ENCODE results near the gene SNX9.

Gene SNX9

GRCh38 chr6:157814883-157815282, 8.2 kb upstream of the SNX9 start:
- H3K27me3 ChIP-seq (ENCODE audit: control insufficient read depth, insufficient read depth, low read length) = no peaks in the 10 kb centered on the region
- no peaks in the 10 kb centered on the region for H3K36me3 ChIP-seq (ENCODE audit: control insufficient read depth, insufficient read depth, low read length)
- H3K4me1 ChIP-seq (ENCODE audit: control insufficient read depth, insufficient read depth, low read length) = no peaks in the 10 kb centered on the region
- H3K4me3 ChIP-seq (ENCODE audit: low read length) = no peak overlapping the region
- no peak overlapping the region for H3K27ac ChIP-seq (ENCODE audit: low read length)
- DNase-seq (ENCODE audit: low read depth, low spot score) = no peak
- no CpG with 5 or more reads among the region's 4 CpGs for WGBS (ENCODE audit: insufficient coverage, insufficient read length)
- no peaks in the 10 kb centered on the region for H3K9me3 ChIP-seq (ENCODE audit: control insufficient read depth, insufficient read depth, low read length)

- Histone ChIP-seq H3K9me3 (ENCODE audit: control insufficient read depth, insufficient read depth, low read length) (no peaks in the 10 kb centered on the region), H3K4me1 (ENCODE audit: control insufficient read depth, insufficient read depth, low read length) (no peaks in the 10 kb centered on the region), H3K27me3 (ENCODE audit: control insufficient read depth, insufficient read depth, low read length) (no peaks in the 10 kb centered on the region), H3K36me3 (ENCODE audit: control insufficient read depth, insufficient read depth, low read length) (no peaks in the 10 kb centered on the region), H3K4me3 (ENCODE audit: low read length) (no peak overlapping the region), H3K27ac (ENCODE audit: low read length) (no peak overlapping the region)
- WGBS (ENCODE audit: insufficient coverage, insufficient read length) = no CpG with 5 or more reads among the region's 6 CpGs
- DNase-seq (ENCODE audit: low read depth, low spot score) = no peak
Observed at GRCh38 chr6:157821342-157822033, 1.6 kb upstream of the SNX9 start.

- no CpG with 5 or more reads among the region's 53 CpGs for WGBS (ENCODE audit: insufficient coverage, insufficient read length)
- Histone ChIP-seq H3K27me3 (ENCODE audit: control insufficient read depth, insufficient read depth, low read length) (no peaks in the 10 kb centered on the region), H3K27ac (ENCODE audit: low read length) (no peak overlapping the region), H3K9me3 (ENCODE audit: control insufficient read depth, insufficient read depth, low read length) (no peaks in the 10 kb centered on the region), H3K36me3 (ENCODE audit: control insufficient read depth, insufficient read depth, low read length) (no peaks in the 10 kb centered on the region), H3K4me3 (ENCODE audit: low read length) (peak overlapping the region; percentile 94), H3K4me1 (ENCODE audit: control insufficient read depth, insufficient read depth, low read length) (no peaks in the 10 kb centered on the region)
- DNase-seq (ENCODE audit: low read depth, low spot score) = no peak
Observed at GRCh38 chr6:157822245-157823000, 623 bp upstream of the SNX9 start.

- WGBS (ENCODE audit: insufficient coverage, insufficient read length) = no CpG with 5 or more reads among the region's 74 CpGs
- Histone ChIP-seq H3K27ac (ENCODE audit: low read length) (no peak overlapping the region), H3K4me1 (ENCODE audit: control insufficient read depth, insufficient read depth, low read length) (no peaks in the 10 kb centered on the region), H3K27me3 (ENCODE audit: control insufficient read depth, insufficient read depth, low read length) (no peaks in the 10 kb centered on the region), H3K4me3 (ENCODE audit: low read length) (peak overlapping the region; percentile 94), H3K9me3 (ENCODE audit: control insufficient read depth, insufficient read depth, low read length) (no peaks in the 10 kb centered on the region), H3K36me3 (ENCODE audit: control insufficient read depth, insufficient read depth, low read length) (no peaks in the 10 kb centered on the region)
- no peak for DNase-seq (ENCODE audit: low read depth, low spot score)
Observed at GRCh38 chr6:157823528-157824370, 703 bp downstream of the SNX9 start.

- Histone ChIP-seq H3K27ac (ENCODE audit: low read length) (no peak overlapping the region), H3K4me3 (ENCODE audit: low read length) (no peak overlapping the region), H3K36me3 (ENCODE audit: control insufficient read depth, insufficient read depth, low read length) (no peaks in the 10 kb centered on the region), H3K9me3 (ENCODE audit: control insufficient read depth, insufficient read depth, low read length) (no peaks in the 10 kb centered on the region), H3K4me1 (ENCODE audit: control insufficient read depth, insufficient read depth, low read length) (peaks cover 1% of the 10 kb centered on the region; the same call in 1 of the 2 replicates), H3K27me3 (ENCODE audit: control insufficient read depth, insufficient read depth, low read length) (no peaks in the 10 kb centered on the region)
- no CpG with 5 or more reads among the region's 10 CpGs for WGBS (ENCODE audit: insufficient coverage, insufficient read length)
- no peak for DNase-seq (ENCODE audit: low read depth, low spot score)
Observed at GRCh38 chr6:157825243-157825904, 2.3 kb downstream of the SNX9 start.

GRCh38 chr6:157830354-157831017, 7.4 kb downstream of the SNX9 start:
- H3K4me3 ChIP-seq (ENCODE audit: low read length) = no peak overlapping the region
- no peak overlapping the region for H3K27ac ChIP-seq (ENCODE audit: low read length)
- DNase-seq (ENCODE audit: low read depth, low spot score) = no peak
- no peaks in the 10 kb centered on the region for H3K36me3 ChIP-seq (ENCODE audit: control insufficient read depth, insufficient read depth, low read length)
- H3K27me3 ChIP-seq (ENCODE audit: control insufficient read depth, insufficient read depth, low read length) = no peaks in the 10 kb centered on the region
- no CpG with 5 or more reads among the region's 6 CpGs for WGBS (ENCODE audit: insufficient coverage, insufficient read length)
- H3K4me1 ChIP-seq (ENCODE audit: control insufficient read depth, insufficient read depth, low read length) = peaks cover 5% of the 10 kb centered on the region; the same call in 1 of the 2 replicates
- H3K9me3 ChIP-seq (ENCODE audit: control insufficient read depth, insufficient read depth, low read length) = no peaks in the 10 kb centered on the region

- peaks cover 5% of the 10 kb centered on the region; the same call in 1 of the 2 replicates for H3K4me1 ChIP-seq (ENCODE audit: control insufficient read depth, insufficient read depth, low read length)
- no peaks in the 10 kb centered on the region for H3K27me3 ChIP-seq (ENCODE audit: control insufficient read depth, insufficient read depth, low read length)
- peak overlapping the region; percentile 39 for H3K27ac ChIP-seq (ENCODE audit: low read length)
Observed at GRCh38 chr6:157831018-157831369, 7.9 kb downstream of the SNX9 start.

GRCh38 chr6:157831424-157832249, 8.6 kb downstream of the SNX9 start:
- Histone ChIP-seq H3K27me3 (ENCODE audit: control insufficient read depth, insufficient read depth, low read length) (no peaks in the 10 kb centered on the region), H3K27ac (ENCODE audit: low read length) (peak overlapping the region; percentile 39), H3K4me1 (ENCODE audit: control insufficient read depth, insufficient read depth, low read length) (peaks cover 5% of the 10 kb centered on the region; the same call in 1 of the 2 replicates), H3K9me3 (ENCODE audit: control insufficient read depth, insufficient read depth, low read length) (no peaks in the 10 kb centered on the region), H3K36me3 (ENCODE audit: control insufficient read depth, insufficient read depth, low read length) (no peaks in the 10 kb centered on the region), H3K4me3 (ENCODE audit: low read length) (no peak overlapping the region)
- no CpG with 5 or more reads among the region's 3 CpGs for WGBS (ENCODE audit: insufficient coverage, insufficient read length)
- DNase-seq (ENCODE audit: low read depth, low spot score) = peak; percentile 68

More at GRCh38 chr6:157831018-157831369, 7.9 kb downstream of the SNX9 start:
- no peaks in the 10 kb centered on the region for H3K36me3 ChIP-seq (ENCODE audit: control insufficient read depth, insufficient read depth, low read length)
- no peaks in the 10 kb centered on the region for H3K9me3 ChIP-seq (ENCODE audit: control insufficient read depth, insufficient read depth, low read length)
- no peak overlapping the region for H3K4me3 ChIP-seq (ENCODE audit: low read length)
- WGBS (ENCODE audit: insufficient coverage, insufficient read length) = no CpG with 5 or more reads among the region's 2 CpGs
- no peak for DNase-seq (ENCODE audit: low read depth, low spot score)

GRCh38 chr6:157832250-157832967, 9.4 kb downstream of the SNX9 start:
- WGBS (ENCODE audit: insufficient coverage, insufficient read length) = no CpG with 5 or more reads among the region's 3 CpGs
- DNase-seq (ENCODE audit: low read depth, low spot score) = no peak
- Histone ChIP-seq H3K9me3 (ENCODE audit: control insufficient read depth, insufficient read depth, low read length) (no peaks in the 10 kb centered on the region), H3K4me1 (ENCODE audit: control insufficient read depth, insufficient read depth, low read length) (peaks cover 5% of the 10 kb centered on the region; the same call in 1 of the 2 replicates), H3K36me3 (ENCODE audit: control insufficient read depth, insufficient read depth, low read length) (no peaks in the 10 kb centered on the region), H3K27ac (ENCODE audit: low read length) (no peak overlapping the region), H3K27me3 (ENCODE audit: control insufficient read depth, insufficient read depth, low read length) (no peaks in the 10 kb centered on the region), H3K4me3 (ENCODE audit: low read length) (no peak overlapping the region)

All from iPS DF 6.9 (cell line).